K562 (cell line): ENCODE results near the gene OPCML. TPM values are rescaled to one million over a fixed set of nuclear protein-coding genes. Genes with fewer than 3 reads are reported as not detected.

ENCODE experiments used
- ATAC-seq: fragments of 200-7000 bp; cut with Tn5 transposase; 3 replicates; pipeline ENCODE4 v1.9.1; 2020; ENCODE audit warnings: moderate library complexity
- BruUV-seq: library from RNA; stranded (reverse); fragments of 400-500 nt; replicated peaks from 2 replicates; lab custom pipeline; 2021; lab: Mats Ljungman, UMichigan
- CTCF ChIA-PET: fragments of 300-600 bp; formaldehyde crosslinking; extraction: SDS; loops from one replicate; lab custom pipeline; 2021; ENCODE audit warnings: low intra/inter-chr PET ratio; lab: Yijun Ruan, JAX
- POLR2A ChIA-PET: fragments of 300-600, 350-650 bp; sonication (Branson Sonifier 250); formaldehyde crosslinking; extraction: SDS; loops from one replicate; lab custom pipeline; 2021; ENCODE audit warnings: antibody characterized with exemption, inconsistent platforms; lab: Yijun Ruan, JAX
- DNase-seq, 4 experiments: peaks; one replicate each; pipeline versions ENCODE4 v3.0.0 to v3.0.0-alpha.2; 2011 to 2018; ENCODE audit warnings: low spot score in 3 of 4, mixed read lengths in 3 of 4; ENCODE audit errors: extremely low read depth in 1 of 4
- FAIRE-seq: peaks from 2 replicates; lab custom pipeline; 2011; peaks lifted over from hg19 to GRCh38; lab: Jason Lieb, UNC
- H2AFZ ChIP-seq: 2 replicates; pipeline ENCODE4 v1.6.0; 2011; ENCODE audit warnings: low read depth, low read length, control low read depth, inconsistent platforms
- H3K27ac ChIP-seq: fragments of 200-600 bp; 3 replicates; pipeline ENCODE4 v1.8.0; 2011; ENCODE audit warnings: low read depth, mild to moderate bottlenecking, control low read depth, inconsistent platforms, low read length, moderate library complexity, mixed read lengths; ENCODE audit errors: extremely low read depth
- H3K27me3 ChIP-seq, 2 experiments: fragments of 300-600 bp in 1 of 2; 2 replicates in 1 of 2; 3 replicates in 1 of 2; pipeline versions ENCODE4 v1.6.0 to v1.8.0; 2011; ENCODE audit warnings: inconsistent platforms in 2 of 2, low read length in 2 of 2, mild to moderate bottlenecking in 1 of 2, mixed read lengths in 1 of 2, moderate library complexity in 1 of 2; ENCODE audit not compliant: control insufficient read depth in 2 of 2, insufficient read depth in 2 of 2
- H3K36me3 ChIP-seq: fragments of 300-600 bp; 3 replicates; pipeline ENCODE4 v1.8.0; 2011; ENCODE audit warnings: mild to moderate bottlenecking, low read length, inconsistent platforms; ENCODE audit not compliant: control insufficient read depth, insufficient read depth
- H3K4me1 ChIP-seq, 2 experiments: fragments of 200-600 bp in 1 of 2; replicated peaks in 1 of 2; 2 replicates in 1 of 2; 3 replicates in 1 of 2; pipeline versions ENCODE4 v1.5.1 to v1.8.0; 2011; ENCODE audit warnings: inconsistent platforms in 2 of 2, low read length in 2 of 2, mild to moderate bottlenecking in 1 of 2, mixed read lengths in 1 of 2, moderate library complexity in 1 of 2; ENCODE audit not compliant: control insufficient read depth in 2 of 2, insufficient read depth in 2 of 2
- H3K4me2 ChIP-seq: 2 replicates; pipeline ENCODE4 v1.6.1; 2011; ENCODE audit warnings: low read length, control low read depth, inconsistent platforms, mixed read lengths; ENCODE audit not compliant: insufficient read depth
- H3K4me3 ChIP-seq: fragments of 200-600 bp; sonication (generic), shearing (Covaris generic); 2 replicates; pipeline ENCODE4 v1.5.1; 2016; ENCODE audit warnings: control low read depth, inconsistent platforms
- H3K79me2 ChIP-seq: fragments of 200-600 bp; 3 replicates; pipeline ENCODE4 v1.8.0; 2011; ENCODE audit warnings: low read length, inconsistent platforms; ENCODE audit not compliant: control insufficient read depth, insufficient read depth
- H3K9ac ChIP-seq, 2 experiments: 2 replicates each; pipeline versions ENCODE4 v1.6.0 to v1.6.1; 2011; ENCODE audit warnings: low read depth in 2 of 2, low read length in 2 of 2, control low read depth in 1 of 2, inconsistent platforms in 1 of 2, mild to moderate bottlenecking in 1 of 2, mixed read lengths in 1 of 2; ENCODE audit not compliant: insufficient read depth in 1 of 2
- H3K9me1 ChIP-seq: one replicate; pipeline ENCODE4 v1.6.0; 2011; ENCODE audit warnings: inconsistent platforms, mild to moderate bottlenecking, low read length, moderate library complexity; ENCODE audit not compliant: control insufficient read depth, insufficient read depth
- H3K9me3 ChIP-seq: replicated peaks from 2 replicates; pipeline ENCODE4 v1.5.1; 2011; ENCODE audit warnings: low read depth, low read length, inconsistent platforms; ENCODE audit not compliant: control insufficient read depth, insufficient read depth
- H4K20me1 ChIP-seq: replicated peaks from 2 replicates; pipeline ENCODE4 v1.6.1; 2011; ENCODE audit warnings: low read length, inconsistent platforms, mixed read lengths; ENCODE audit not compliant: control insufficient read depth, insufficient read depth
- AFF1 ChIP-seq, 2 experiments: fragments of 450-650 bp; IDR thresholded peaks; 2 replicates each; pipeline ENCODE4 v1.6.1; 2018; ENCODE audit warnings: mild to moderate bottlenecking in 2 of 2, low read depth in 1 of 2; ENCODE audit not compliant: partially characterized antibody in 2 of 2
- FOXP1 ChIP-seq: sonication (generic); formaldehyde crosslinking; IDR thresholded peaks from 2 replicates; pipeline ENCODE4 v1.8.0; 2022; ENCODE audit warnings: mild to moderate bottlenecking, missing genetic modification reagents
- JUNB ChIP-seq: fragments of 450-650 bp; formaldehyde crosslinking; conservative IDR thresholded peaks from 2 replicates; pipeline ENCODE4 v1.4.0; 2020; ENCODE audit warnings: mild to moderate bottlenecking
- SPI1 ChIP-seq: IDR thresholded peaks from 2 replicates; pipeline ENCODE4 v1.6.1; 2011; ENCODE audit warnings: low read depth, low read length, control low read depth, borderline replicate concordance
- WGBS: fragments of 100-300 bp; shearing (Covaris generic); methylation state at CpG from one replicate; pipeline ENCODE4 v1.1.6; 2016; ENCODE audit warnings: low coverage, mixed read lengths; ENCODE audit not compliant: insufficient coverage; ENCODE audit errors: missing lambda C conversion rate; 5-methylcytosine and 5-hydroxymethylcytosine counted together
- in situ Hi-C: fragments of 300-500 bp; cut with MboI; formaldehyde crosslinking; loops from 4 replicates; pipeline ENCODE4 v1.15.0; 2018; ENCODE audit warnings: inconsistent platforms, mixed read lengths
- intact Hi-C: fragments of 100-400 bp; cut with micrococcal nuclease; formaldehyde crosslinking; loops from 2 replicates; pipeline ENCODE4 v1.14.2; 2022
- polyA plus RNA-seq, 8 experiments: library from polyadenylated mRNA; depleted of rRNA in 4 of 8; stranded (reverse) in 5 of 8; unstranded in 3 of 8; fragments of >200 nt; fragmentation: Nextera tagmentation in 2 of 8; fragmentation: Illumina TruSeq in 1 of 8; extraction: Ambion mirVana in 2 of 8; extraction: Trizol in 1 of 8; gene quantifications; 2 replicates each; pipeline versions ENCODE4 v1.2.1 to v1.2.3, GENCODE V29; 2011 to 2014; ENCODE audit warnings: inconsistent platforms in 1 of 8, missing spikeins in 1 of 8
- total RNA-seq, 7 experiments: library from RNA; depleted of rRNA in 6 of 7; stranded (reverse); fragments of >200 nt in 6 of 7; fragmentation: Illumina TruSeq in 2 of 7; extraction: Trizol in 2 of 7; gene quantifications; 2 replicates each; pipeline versions ENCODE4 v1.2.1 to v1.2.3, GENCODE V29; 2011 to 2021; ENCODE audit warnings: low replicate concordance in 1 of 7

OPCML gene
- total and polyA plus RNA-seq, 9 of the 15 experiments (the other 6 are each of a cell fraction or from before 2014, with no cell fraction given): not detected

GRCh38 chr11:133323354-133323753 lies 208.9 kb downstream of the OPCML start (continued):
- no peak for TF ChIP-seq FOXP1 (CRISPR knock-in tag)

DNA sequence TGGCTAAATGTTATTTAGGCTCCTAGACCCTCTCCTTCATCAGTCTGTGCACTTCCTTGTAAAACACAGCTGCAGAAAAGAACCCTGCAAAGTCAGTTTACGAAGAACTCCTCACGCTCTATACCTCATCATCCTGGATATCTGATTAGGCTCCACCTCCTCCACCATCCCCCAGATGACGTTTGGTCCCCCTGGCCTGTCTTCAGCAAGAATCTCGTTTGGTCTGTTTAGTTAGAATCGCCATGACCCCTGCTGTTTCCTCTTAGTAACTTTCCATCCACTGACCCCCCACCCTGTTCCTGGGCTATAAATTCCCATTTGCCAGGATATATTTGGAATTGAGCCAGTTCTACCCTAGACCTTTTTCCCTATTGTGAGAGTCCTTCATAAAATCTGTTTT lies 214.1 kb downstream of the OPCML start:
- H3K27me3 ChIP-seq: no peaks in the 10 kb centered on the region
- POLR2A ChIA-PET: interaction anchor here (0.6 kb wide), 1 partner anchor 58 kb away, joined by 3 read pairs; no protein-coding TSS in a partner anchor

More for the DNA sequence above, 214.1 kb downstream of the OPCML start:
- ATAC-seq (no peak), DNase-seq (no peak), FAIRE-seq (no peak)
- no peak overlapping the region for H3K9ac ChIP-seq
- intact Hi-C loops: no loop called here
- no peaks in the 10 kb centered on the region for H3K36me3 ChIP-seq
- H3K4me1 ChIP-seq: no peaks in the 10 kb centered on the region
- H3K9me1 ChIP-seq: no peaks in the 10 kb centered on the region
- no peaks in the 10 kb centered on the region for H3K79me2 ChIP-seq
- CTCF ChIA-PET: no interaction called here
- H3K4me3 ChIP-seq: no peak overlapping the region
- TF ChIP-seq JUNB (CRISPR knock-in tag) (no peak), SPI1 (no peak), AFF1 (IDR thresholded peaks at IDR 0.05; ENCODE audit: low read depth in 1 of 2, partially characterized antibody in 2 of 2) (no peak)
- 0% methylated on average over 5 of the region's 5 CpGs for WGBS
- H4K20me1 ChIP-seq: no peaks in the 10 kb centered on the region
- H3K9me3 ChIP-seq: no peaks in the 10 kb centered on the region
- no peak overlapping the region for H3K4me2 ChIP-seq
- H3K27ac ChIP-seq: no peak overlapping the region
- H2AFZ ChIP-seq: no peak overlapping the region
- in situ Hi-C loops: no loop called here
- BruUV-seq: no TSS peak
